Activated naive CD4-positive, alpha-beta T cell treated with Interleukin-2 at 50 U/mL for 16 hours (primary cell): ENCODE measurements around the gene CFAP299.

Source experiments
- DNase-seq: peaks from one replicate; pipeline ENCODE4 v3.0.0-alpha.2; 2020

The CFAP299 gene

GRCh38 chr4:80393246-80393969 lies 57.9 kb downstream of the CFAP299 start:
- no peak for DNase-seq

GRCh38 chr4:80393970-80394250 lies 58.4 kb downstream of the CFAP299 start:
- no peak for DNase-seq

GRCh38 chr4:80407246-80407645 lies 71.7 kb downstream of the CFAP299 start:
- DNase-seq: no peak

- no peak for DNase-seq
These were observed 74.3 kb downstream of the CFAP299 start for GRCh38 chr4:80409809-80410208.

- DNase-seq: no peak
These were observed 76.8 kb downstream of the CFAP299 start for GRCh38 chr4:80412322-80412721.

GRCh38 chr4:80413086-80413485 lies 77.6 kb downstream of the CFAP299 start:
- no peak for DNase-seq

GRCh38 chr4:80417019-80417418 lies 81.5 kb downstream of the CFAP299 start:
- no peak for DNase-seq

GRCh38 chr4:80419946-80420345 lies 84.4 kb downstream of the CFAP299 start:
- DNase-seq: no peak

GRCh38 chr4:80420638-80421037 lies 85.1 kb downstream of the CFAP299 start:
- no peak for DNase-seq

- DNase-seq: no peak
These were observed 87.3 kb downstream of the CFAP299 start for GRCh38 chr4:80422727-80423404.

- no peak for DNase-seq
These were observed 88.2 kb downstream of the CFAP299 start for GRCh38 chr4:80423553-80424224.

- no peak for DNase-seq
These were observed 88.7 kb downstream of the CFAP299 start for GRCh38 chr4:80424225-80424581.

- DNase-seq: no peak
These were observed 89.9 kb downstream of the CFAP299 start for GRCh38 chr4:80425124-80426100.

- DNase-seq: no peak
These were observed 95.9 kb downstream of the CFAP299 start for GRCh38 chr4:80431203-80431965.

- no peak for DNase-seq
These were observed 98.7 kb downstream of the CFAP299 start for GRCh38 chr4:80434238-80434637.

- DNase-seq: no peak
These were observed 102.5 kb downstream of the CFAP299 start for GRCh38 chr4:80438016-80438415.

- DNase-seq: peak; percentile 3
These were observed 103.9 kb downstream of the CFAP299 start for GRCh38 chr4:80439294-80440061.

- DNase-seq: no peak
These were observed 110.7 kb downstream of the CFAP299 start for GRCh38 chr4:80446248-80446647.

GRCh38 chr4:80446664-80447063 lies 111.1 kb downstream of the CFAP299 start:
- no peak for DNase-seq

- no peak for DNase-seq
These were observed 112.0 kb downstream of the CFAP299 start for GRCh38 chr4:80447493-80447892.

- DNase-seq: no peak
These were observed 112.5 kb downstream of the CFAP299 start for GRCh38 chr4:80448056-80448455.

GRCh38 chr4:80452055-80452454 lies 116.5 kb downstream of the CFAP299 start:
- no peak for DNase-seq
